BJ (cell line): ENCODE results near the gene EHHADH. TPM values are rescaled to one million over a fixed set of nuclear protein-coding genes. Genes with fewer than 3 reads are reported as not detected.
"Not testable (repeated sequence)": the region's sequence is repeated elsewhere in the genome, so short reads cannot be mapped to it uniquely, and the experiment has no call there.

Experiments
- CTCF ChIA-PET: fragments of 350-600 bp; formaldehyde crosslinking; extraction: SDS; loops from one replicate; lab custom pipeline; 2021; ENCODE audit warnings: antibody characterized with exemption, inconsistent platforms; lab: Yijun Ruan, JAX
- POLR2A ChIA-PET: fragments of 300-600 bp; sonication (Branson Sonifier 250); formaldehyde crosslinking; extraction: SDS; loops from one replicate; lab custom pipeline; 2021; ENCODE audit warnings: antibody characterized with exemption; lab: Charles Lee
- DNase-seq: peaks from one replicate; pipeline ENCODE4 v3.0.0-alpha.2; 2011; ENCODE audit warnings: low read depth
- H3K27me3 ChIP-seq: 2 replicates; pipeline ENCODE4 v1.6.0; 2011; ENCODE audit warnings: low read length; ENCODE audit not compliant: control insufficient read depth, insufficient read depth
- H3K36me3 ChIP-seq: 2 replicates; pipeline ENCODE4 v1.5.1; 2011; ENCODE audit warnings: low read length; ENCODE audit not compliant: control insufficient read depth, insufficient read depth
- H3K4me3 ChIP-seq: 2 replicates; pipeline ENCODE4 v1.5.1; 2011; ENCODE audit warnings: low read depth, mild to moderate bottlenecking, control low read depth, low read length
- CTCF ChIP-seq: IDR thresholded peaks from 2 replicates; pipeline ENCODE4 v1.5.1; 2011; ENCODE audit warnings: low read depth, mild to moderate bottlenecking, control low read depth, inconsistent platforms, low read length, moderate library complexity; ENCODE audit not compliant: insufficient read depth
- polyA plus RNA-seq: library from polyadenylated mRNA; depleted of rRNA; stranded (reverse); fragments of >200 nt; gene quantifications from 2 replicates; pipeline ENCODE4 v1.2.3, GENCODE V29; 2011

The EHHADH gene
- polyA plus RNA-seq, 1 experiment = 5.2 TPM

GRCh38 chr3:185264849-185265553 is 11.2 kb upstream of the EHHADH start:
- Histone ChIP-seq H3K4me3 (no peak overlapping the region), H3K36me3 (no peaks in the 10 kb centered on the region), H3K27me3 (peaks cover 2% of the 10 kb centered on the region)
- ChIA-PET CTCF (interaction anchor here (1.2 to 2.1 kb wide), 3 partner anchors 14 to 43 kb away, joined by 3 to 6 read pairs (median 5); no protein-coding TSS in a partner anchor), POLR2A (no interaction called here)
- no peak for DNase-seq
- no peak for TF ChIP-seq CTCF

- H3K27me3 ChIP-seq = no peaks in the 10 kb centered on the region; the same call in 1 of the 2 replicates
- ChIA-PET POLR2A (no interaction called here), CTCF (interaction anchor here (1.5 to 2.1 kb wide), 2 partner anchors 13 to 16 kb away, joined by 5 to 6 read pairs; no protein-coding TSS in a partner anchor)
- TF ChIP-seq CTCF = no peak
- no peak for DNase-seq
- H3K4me3 ChIP-seq = no peak overlapping the region
- no peaks in the 10 kb centered on the region for H3K36me3 ChIP-seq
Measured at GRCh38 chr3:185263423-185263822, 9.6 kb upstream of the EHHADH start.

GRCh38 chr3:185257334-185257733 is 3.5 kb upstream of the EHHADH start:
- no peak for TF ChIP-seq CTCF
- CTCF ChIA-PET = interaction anchor here (0.8 kb wide), 1 partner anchor 31 kb away, joined by 3 read pairs; no protein-coding TSS in a partner anchor
- H3K36me3 ChIP-seq = no peaks in the 10 kb centered on the region
- no peaks in the 10 kb centered on the region; the same call in 1 of the 2 replicates for H3K27me3 ChIP-seq
- no peak for DNase-seq
- H3K4me3 ChIP-seq = no peak overlapping the region
- POLR2A ChIA-PET = no interaction called here

GRCh38 chr3:185254799-185255198 is 950 bp upstream of the EHHADH start:
- no peak for TF ChIP-seq CTCF
- Histone ChIP-seq H3K27me3 (no peaks in the 10 kb centered on the region), H3K4me3 (no peak overlapping the region), H3K36me3 (no peaks in the 10 kb centered on the region)
- DNase-seq = no peak
- CTCF ChIA-PET = interaction anchor here (0.6 to 0.7 kb wide), 2 partner anchors 60 to 386 kb away, joined by 3 to 4 read pairs; no protein-coding TSS in a partner anchor
- POLR2A ChIA-PET = interaction anchor here (0.5 kb wide), 1 partner anchor 43 kb away, joined by 3 read pairs; no protein-coding TSS in a partner anchor

- not testable (repeated sequence) for DNase-seq, H3K4me3 ChIP-seq, H3K36me3 ChIP-seq, H3K27me3 ChIP-seq
- ChIA-PET CTCF (interaction anchor here (0.5 to 1.0 kb wide), 2 partner anchors 208 to 451 kb away, joined by 3 read pairs; no protein-coding TSS in a partner anchor), POLR2A (interaction anchor here (0.6 to 0.7 kb wide), 3 partner anchors 45 to 810 kb away, joined by 4 to 16 read pairs (median 12); no protein-coding TSS in a partner anchor)
Measured at GRCh38 chr3:185253133-185253532, 716 bp downstream of the EHHADH start.
